Measurements from ENCODE around the gene IL2RA.

The IL2RA gene

GRCh38 chr10:6039711-6040110 is 22.5 kb downstream of the IL2RA start:
- DNase-seq (ENCODE audit: low read depth in 3 of 3) = no peak

DNA sequence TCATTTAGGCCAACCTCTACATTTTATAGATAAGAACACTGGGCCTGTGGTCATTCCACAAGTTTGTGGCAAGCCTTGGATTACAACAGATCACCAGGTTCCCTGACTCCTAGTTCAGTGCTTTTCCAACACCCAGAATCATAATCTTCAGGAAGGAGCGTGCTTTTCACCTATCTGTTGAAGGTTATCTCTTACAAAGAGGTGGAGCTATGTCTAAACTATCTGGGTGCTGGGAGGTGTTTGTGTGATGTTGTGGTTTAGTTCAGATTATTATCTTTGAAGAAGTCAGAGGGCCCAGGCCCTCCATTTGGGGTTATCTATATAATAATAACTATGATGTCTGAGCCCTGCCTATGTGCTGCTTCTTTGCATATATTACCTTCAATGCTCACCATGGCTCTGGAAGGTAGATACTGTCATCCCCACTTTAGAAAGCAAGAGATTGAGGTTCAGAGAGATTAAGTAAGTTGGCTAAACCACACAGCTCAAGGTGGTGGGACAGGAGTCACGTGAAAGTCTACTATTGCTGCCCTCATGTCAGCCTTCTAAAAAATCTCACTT is 24.0 kb downstream of the IL2RA start:
- no peak for DNase-seq (ENCODE audit: low read depth in 3 of 3)

GRCh38 chr10:6037422-6037821 is 24.7 kb downstream of the IL2RA start:
- DNase-seq (ENCODE audit: low read depth in 3 of 3) = no peak

DNA sequence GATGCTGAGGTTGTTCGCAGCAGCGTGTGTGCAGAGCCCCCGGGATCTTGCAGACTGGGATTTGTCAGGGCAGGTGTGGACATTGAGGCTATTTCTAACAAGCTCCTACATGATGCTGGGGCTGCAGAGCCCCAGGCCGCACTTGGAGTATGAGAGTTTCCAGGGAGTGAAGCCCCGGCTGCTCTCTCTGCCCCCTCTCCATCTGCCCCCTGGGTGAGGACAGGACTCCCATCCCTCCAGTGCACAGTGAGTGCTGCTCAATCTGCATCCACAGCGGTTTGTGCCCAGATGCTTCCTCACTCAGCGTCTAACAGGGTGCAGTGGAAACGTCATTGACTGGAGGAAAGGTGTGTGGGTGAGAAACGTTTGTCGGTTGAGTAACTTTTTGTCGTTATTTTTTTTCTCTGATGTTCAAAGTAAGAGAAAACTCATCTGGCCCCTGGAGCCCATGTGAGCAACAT is 25.3 kb downstream of the IL2RA start:
- no peak for DNase-seq (ENCODE audit: low read depth in 3 of 3)

DNA sequence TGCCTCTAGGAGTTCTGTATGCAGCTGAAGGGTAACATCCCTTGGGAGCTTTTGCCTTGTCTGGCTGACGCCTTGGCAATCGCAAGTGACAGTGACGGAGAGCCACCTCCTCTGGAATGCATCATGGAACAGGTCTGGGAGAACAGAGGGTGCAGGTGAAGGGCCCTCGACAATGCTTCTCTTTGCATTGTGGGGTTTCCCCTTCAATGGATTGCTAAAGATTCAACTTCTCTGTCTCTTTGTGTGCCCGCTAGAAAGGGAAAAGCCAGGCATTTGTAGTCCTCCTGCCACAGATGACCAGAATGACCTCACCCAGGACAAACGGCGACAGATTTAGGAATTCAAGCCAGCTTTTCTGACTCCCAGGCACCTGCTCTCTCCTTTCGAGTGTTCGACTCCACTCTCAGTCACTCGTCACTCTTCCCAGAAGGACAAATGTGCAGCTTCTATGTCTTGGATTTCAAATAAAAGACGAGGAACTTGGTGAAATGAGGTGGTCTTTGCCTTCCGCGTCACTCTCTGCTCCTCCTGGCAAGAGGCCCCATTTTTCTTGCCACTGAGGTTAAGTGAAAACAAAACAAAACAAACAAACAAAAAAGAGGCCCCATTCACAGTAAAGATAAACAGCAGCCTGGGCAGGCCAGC is 26.1 kb downstream of the IL2RA start:
- DNase-seq (ENCODE audit: low read depth in 3 of 3) = no peak

DNA sequence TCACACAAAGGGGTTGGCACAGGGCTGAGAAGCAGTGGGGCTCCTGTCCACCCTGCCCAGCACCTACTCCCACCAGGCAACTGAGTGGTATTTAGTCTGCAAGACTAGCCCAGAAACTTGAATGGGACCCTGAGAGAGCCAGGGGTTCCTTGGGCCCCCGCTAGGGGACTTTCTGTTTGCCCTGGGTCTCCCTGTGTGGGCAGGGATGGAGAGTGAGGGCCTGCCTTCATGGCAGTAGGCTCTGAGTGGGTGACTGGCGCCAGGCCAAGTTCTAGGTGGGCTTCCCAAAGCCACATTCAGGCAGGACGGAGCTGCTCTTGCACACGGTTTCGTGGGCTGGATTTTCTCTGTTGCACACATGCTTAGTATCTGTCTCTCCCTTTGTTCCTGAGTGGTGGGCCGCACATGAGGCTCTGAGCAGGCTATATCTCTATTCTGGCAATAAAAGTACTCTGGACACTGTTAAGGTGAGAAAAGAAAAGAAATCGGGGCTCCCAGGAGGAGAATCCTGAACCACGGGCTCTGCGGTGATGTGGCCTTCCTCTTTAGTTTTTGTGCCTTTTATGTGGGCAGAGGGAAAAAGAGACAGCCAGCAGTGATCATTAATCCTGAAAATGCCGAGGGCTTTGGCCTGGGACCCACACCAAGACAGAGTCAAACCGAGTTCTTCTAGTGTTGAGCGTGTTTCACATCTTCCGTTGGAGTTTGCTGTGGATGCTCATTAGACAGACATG is 26.9 kb downstream of the IL2RA start:
- DNase-seq (ENCODE audit: low read depth in 3 of 3) = no peak

GRCh38 chr10:6034371-6034770 is 27.8 kb downstream of the IL2RA start:
- DNase-seq (ENCODE audit: low read depth in 3 of 3) = no peak

DNA sequence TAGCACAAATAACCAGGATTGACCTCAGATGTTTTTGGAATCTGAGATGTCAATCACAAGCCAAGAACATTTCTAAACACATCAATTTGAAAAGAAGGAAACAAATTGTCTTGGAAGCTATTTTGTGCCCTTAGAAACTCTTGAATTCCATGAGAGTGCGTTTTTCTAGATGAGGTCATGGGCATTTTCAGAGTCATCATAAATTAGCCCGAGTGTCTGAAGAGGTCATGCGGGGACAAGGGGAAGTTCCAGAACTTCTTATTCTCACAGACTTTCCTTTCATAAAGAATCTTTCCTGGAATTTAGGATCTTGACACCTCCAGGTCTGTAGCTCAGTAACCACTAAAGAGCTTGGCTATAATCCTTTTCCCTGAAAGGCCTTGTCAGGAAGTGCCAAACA is 28.2 kb downstream of the IL2RA start:
- no peak for DNase-seq (ENCODE audit: low read depth in 3 of 3)

GRCh38 chr10:6030940-6031339 is 31.2 kb downstream of the IL2RA start:
- no peak for DNase-seq (ENCODE audit: low read depth in 3 of 3)

GRCh38 chr10:6030217-6030616 is 31.9 kb downstream of the IL2RA start:
- no peak for DNase-seq (ENCODE audit: low read depth in 3 of 3)

DNA sequence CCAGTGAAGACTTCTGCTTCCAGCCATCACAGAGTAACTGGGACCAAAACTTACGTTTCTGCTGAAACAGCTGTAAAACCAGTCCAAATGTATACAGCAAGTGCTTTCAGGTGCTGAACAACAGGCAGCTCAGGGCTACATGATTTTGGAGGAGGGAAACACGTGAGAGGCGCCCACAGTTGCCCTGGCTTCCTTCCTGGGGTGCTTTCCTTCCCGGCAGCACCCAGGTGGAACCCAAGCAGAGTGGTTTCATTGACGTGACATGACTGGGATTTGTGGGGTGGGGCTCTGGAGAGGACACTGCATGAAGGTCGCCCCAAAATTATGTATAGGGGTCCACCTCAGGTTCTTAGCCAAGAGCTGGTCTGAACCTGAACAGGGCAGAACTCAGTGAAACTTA is 34.2 kb downstream of the IL2RA start:
- no peak for DNase-seq (ENCODE audit: low read depth in 3 of 3)

DNA sequence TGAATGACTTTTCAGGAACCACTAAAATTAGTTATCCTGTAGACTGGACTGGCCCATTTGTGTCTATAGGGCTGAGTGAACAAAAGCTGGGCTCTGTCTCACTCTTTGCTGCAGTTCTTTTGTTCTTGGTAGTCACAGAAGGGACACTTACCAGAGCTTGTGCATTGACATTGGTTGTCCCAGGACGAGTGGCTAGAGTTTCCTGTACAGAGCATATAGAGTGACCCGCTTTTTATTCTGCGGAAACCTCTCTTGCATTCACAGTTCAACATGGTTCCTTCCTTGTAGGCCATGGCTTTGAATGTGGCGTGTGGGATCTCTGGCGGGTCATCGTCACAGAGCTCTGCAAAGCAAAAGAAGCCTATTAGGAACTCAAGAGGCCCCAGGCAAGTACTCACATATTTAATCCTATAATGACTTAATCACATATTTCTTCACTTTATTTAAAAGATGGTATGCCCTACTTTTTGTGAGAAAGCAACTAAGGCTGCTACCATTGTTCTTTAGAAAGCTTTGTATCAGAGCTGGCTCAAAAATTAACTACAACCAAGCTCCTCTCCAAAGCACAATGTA is 36.4 kb downstream of the IL2RA start:
- DNase-seq (ENCODE audit: low read depth in 3 of 3) = no peak

GRCh38 chr10:6024334-6024682 is 37.9 kb downstream of the IL2RA start:
- no peak for DNase-seq (ENCODE audit: low read depth in 3 of 3)

DNA sequence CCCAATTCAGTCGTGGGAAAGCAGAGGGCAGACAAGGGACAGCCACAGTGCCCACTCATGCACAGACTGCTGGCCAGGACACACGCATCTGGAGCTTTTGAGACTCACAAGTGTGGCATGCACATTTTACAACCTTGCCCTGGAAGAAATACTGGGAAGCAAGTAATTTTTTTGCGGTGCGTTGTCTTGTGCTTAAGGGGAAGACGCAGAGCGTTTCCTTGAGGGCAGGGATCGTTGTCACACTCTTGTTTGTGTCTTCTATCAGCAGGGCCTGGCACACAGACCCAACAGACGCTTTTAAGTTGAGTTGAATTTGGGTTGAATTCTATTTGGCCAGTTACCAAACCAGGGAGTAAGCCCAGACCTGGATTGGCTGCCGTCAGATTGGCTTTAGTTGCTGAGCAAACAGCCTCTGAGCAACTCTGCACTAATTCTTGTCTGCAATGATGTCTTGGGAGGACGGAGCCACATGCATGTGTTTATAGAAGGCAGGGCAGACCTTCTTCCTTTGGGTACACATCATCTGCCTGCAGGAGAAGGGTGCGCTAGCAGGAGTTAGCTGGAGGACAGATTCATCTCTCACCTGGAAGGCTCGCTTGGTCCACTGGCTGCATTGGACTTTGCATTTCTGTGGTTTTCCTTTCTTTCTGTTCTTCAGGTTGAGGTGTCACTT is 38.4 kb downstream of the IL2RA start:
- DNase-seq (ENCODE audit: low read depth in 3 of 3) = no peak

GRCh38 chr10:6022660-6023059 is 39.5 kb downstream of the IL2RA start:
- DNase-seq (ENCODE audit: low read depth in 3 of 3) = no peak

- no peak for DNase-seq (ENCODE audit: low read depth in 3 of 3)
Measured at GRCh38 chr10:6020826-6021225, 41.3 kb downstream of the IL2RA start.

GRCh38 chr10:6019796-6020195 is 42.4 kb downstream of the IL2RA start:
- no peak for DNase-seq (ENCODE audit: low read depth in 3 of 3)

GRCh38 chr10:6019010-6019782 is 43.0 kb downstream of the IL2RA start:
- no peak for DNase-seq (ENCODE audit: low read depth in 3 of 3)

DNA sequence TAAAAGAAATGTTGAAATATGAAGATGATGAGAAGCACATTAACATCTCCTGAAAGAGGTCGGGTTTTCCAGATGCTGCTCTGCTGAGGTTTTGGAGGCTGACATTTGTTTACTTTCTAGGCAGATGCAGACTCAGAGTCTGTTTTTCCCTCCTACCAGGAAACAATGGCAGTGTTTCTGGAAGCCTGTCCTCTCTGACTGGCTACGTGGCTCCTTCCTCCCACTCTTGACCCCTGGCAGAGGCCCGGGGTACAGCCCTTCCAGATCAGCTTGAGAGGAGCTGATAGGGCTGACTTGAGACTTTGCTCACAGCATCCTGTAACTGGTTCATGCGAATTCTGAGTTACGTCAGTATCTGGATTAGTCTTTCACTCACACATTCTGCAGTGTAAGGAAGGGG is 43.7 kb downstream of the IL2RA start:
- no peak for DNase-seq (ENCODE audit: low read depth in 3 of 3)

DNA sequence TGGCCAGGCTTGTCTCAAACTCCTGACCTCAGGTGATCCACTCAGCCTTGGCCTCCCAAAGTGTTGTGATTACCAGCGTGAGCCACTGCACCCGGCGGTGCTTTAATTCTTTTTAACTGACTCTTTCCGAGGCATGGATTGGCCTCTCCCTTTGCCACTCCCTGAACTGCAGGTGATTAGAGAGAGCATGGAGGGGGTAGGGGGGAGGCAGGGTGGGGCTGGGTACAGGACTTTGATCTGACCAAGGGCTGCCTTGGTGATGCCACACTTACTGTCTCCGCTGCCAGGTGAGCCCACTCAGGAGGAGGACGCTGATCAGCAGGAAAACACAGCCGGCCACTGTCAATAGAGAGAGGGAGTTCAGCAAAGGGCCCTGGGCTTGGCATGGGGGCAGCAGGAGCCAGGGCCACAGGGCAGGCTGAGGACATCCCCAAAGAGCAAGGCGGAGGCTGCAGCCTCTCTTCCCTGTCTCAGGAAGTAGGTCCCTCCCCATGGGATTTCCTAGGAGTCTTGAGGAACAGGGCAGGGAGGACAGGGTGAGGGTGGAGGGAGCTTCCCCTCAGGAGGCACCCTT is 44.3 kb downstream of the IL2RA start:
- DNase-seq (ENCODE audit: low read depth in 3 of 3) = no peak

GRCh38 chr10:6014241-6014761 is 47.9 kb downstream of the IL2RA start:
- DNase-seq (ENCODE audit: low read depth in 3 of 3) = peak in 1 of 3 donors; percentile 35
